ENCODE results near the gene NPHP1. TPM values are rescaled to one million over a fixed set of nuclear protein-coding genes. Genes with fewer than 3 reads are reported as not detected.
"Not testable (repeated sequence)": the region's sequence is repeated elsewhere in the genome, so short reads cannot be mapped to it uniquely, and the experiment has no call there.

The NPHP1 gene
- total RNA-seq, 1 experiment from 2014 or later = 2.5 TPM

GRCh38 chr2:110075896-110076295 is 128.9 kb downstream of the NPHP1 start:
- H3K27ac Mint-ChIP-seq; H3K27me3 Mint-ChIP-seq (ENCODE audit: low read depth); POLR2A ChIA-PET; H3K36me3 Mint-ChIP-seq; ATAC-seq; H3K4me1 Mint-ChIP-seq; DNase-seq (ENCODE audit: low spot score); H3K4me3 Mint-ChIP-seq; CTCF ChIA-PET; H3K9me3 Mint-ChIP-seq: not testable (repeated sequence)

Small RNA genes lying within 50 kb of the gene (microRNA-seq; reads per million reads assigned to microRNA genes)
- not detected for gene MIR4436B1 (ENCODE audit: borderline number of aligned reads)

Other genes starting within 250 kb of the NPHP1 start
- gene MALL, start 89.2 kb downstream of the NPHP1 start, total RNA-seq (2021) = 3.8 to 5.5 TPM (median 5.0 TPM) in 3 replicates
- gene MTLN, start 7.5 kb upstream of the NPHP1 start, total RNA-seq (2021) = 42.2 to 50.5 TPM (median 44.1 TPM) in 3 replicates